ENCODE measurements around the gene ADAMTSL5. TPM values are rescaled to one million over a fixed set of nuclear protein-coding genes. Genes with fewer than 3 reads are reported as not detected.

The ADAMTSL5 gene
- total and polyA plus RNA-seq, 9 of the 15 experiments (the other 6 are each of a cell fraction or from before 2014, with no cell fraction given): 1.0 to 11.6 (median 4.1) TPM

GRCh38 chr19:1523412-1524286, 10.8 kb upstream of the ADAMTSL5 start, which contains the start of gene PLK5 (continued):
- TF ChIP-seq PREB (CRISPR knock-in tag; IDR thresholded peaks at IDR 0.05) (no peak), ZFP36 (IDR thresholded peaks at IDR 0.05; ENCODE audit: low read depth, low read length, partially characterized antibody) (peak; percentile 45), CBFA2T3 (IDR thresholded peaks at IDR 0.05) (no peak)

GRCh38 chr19:1522838-1523237, 10.0 kb upstream of the ADAMTSL5 start:
- Histone ChIP-seq H3K4me2 (ENCODE audit: insufficient read depth, low read length) (no peak overlapping the region), H3K4me1 (replicated peaks in 1 of 2; ENCODE audit: control insufficient read depth in 2 of 2, insufficient read depth in 2 of 2, low read length in 2 of 2) (peaks cover 3 to 52% of the 10 kb centered on the region in 2 experiments; a peak in 3 of 5 replicates), H3K9ac (ENCODE audit: insufficient read depth in 1 of 2, low read depth in 2 of 2, low read length in 2 of 2) (no peak overlapping the region), H3K27ac (ENCODE audit: extremely low read depth, low read depth, low read length) (no peak overlapping the region), H3K9me1 (ENCODE audit: control insufficient read depth, insufficient read depth, low read length) (no peaks in the 10 kb centered on the region), H3K4me3 (no peak overlapping the region), H3K27me3 (ENCODE audit: control insufficient read depth in 2 of 2, insufficient read depth in 2 of 2, low read length in 2 of 2) (peaks cover 11 to 28% of the 10 kb centered on the region in 2 experiments; a peak in 4 of 5 replicates), H3K79me2 (ENCODE audit: control insufficient read depth, insufficient read depth, low read length) (no peaks in the 10 kb centered on the region), H3K9me3 (replicated peaks; ENCODE audit: control insufficient read depth, insufficient read depth, low read depth, low read length) (no peaks in the 10 kb centered on the region), H3K36me3 (ENCODE audit: control insufficient read depth, insufficient read depth, low read length) (no peaks in the 10 kb centered on the region), H4K20me1 (replicated peaks; ENCODE audit: control insufficient read depth, insufficient read depth, low read length) (peaks cover 11% of the 10 kb centered on the region), H2AFZ (ENCODE audit: low read depth, low read length) (no peak overlapping the region)
- in situ Hi-C loops (cut with MboI) (no loop called here), intact Hi-C loops (cut with micrococcal nuclease) (no loop called here)
- DNase-seq (ENCODE audit: extremely low read depth in 1 of 4, low spot score in 3 of 4) (no peak), ATAC-seq (no peak), FAIRE-seq (no peak)
- BruUV-seq (replicated peaks): no TSS peak
- ChIA-PET POLR2A (interaction anchor here (0.8 kb wide), 1 partner anchor 41 kb away, joined by 4 read pairs; no protein-coding TSS in a partner anchor), CTCF (ENCODE audit: low intra/inter-chr PET ratio) (interaction anchor here (0.7 kb wide), 1 partner anchor 290 kb away, joined by 6 read pairs; no protein-coding TSS in a partner anchor)
- WGBS (ENCODE audit: insufficient coverage, low coverage, missing lambda C conversion rate): 32% methylated on average over 18 of the region's 18 CpGs
- TF ChIP-seq USF1 (CRISPR knock-in tag; IDR thresholded peaks at IDR 0.05) (0 out of 2 replicates have a peak, but pooled peaks have one; percentile 48), BRCA1 (IDR thresholded peaks at IDR 0.05) (no peak), BRCA1 (CRISPR knock-in tag; IDR thresholded peaks at IDR 0.05) (no peak), KDM1A (IDR thresholded peaks at IDR 0.05) (peak in 1 of 2 experiments; percentile 10; a peak in 1 of 4 replicates), ZNF407 (IDR thresholded peaks at IDR 0.05; ENCODE audit: low read depth) (no peak)
